ENCODE measurements around the gene KATNAL2. TPM values are rescaled to one million over a fixed set of nuclear protein-coding genes. Genes with fewer than 3 reads are reported as not detected.
"Not testable (repeated sequence)": the region's sequence is repeated elsewhere in the genome, so short reads cannot be mapped to it uniquely, and the experiment has no call there.

KATNAL2 gene
- total RNA-seq, 1 experiment from 2014 or later, result 21.7 TPM

DNA sequence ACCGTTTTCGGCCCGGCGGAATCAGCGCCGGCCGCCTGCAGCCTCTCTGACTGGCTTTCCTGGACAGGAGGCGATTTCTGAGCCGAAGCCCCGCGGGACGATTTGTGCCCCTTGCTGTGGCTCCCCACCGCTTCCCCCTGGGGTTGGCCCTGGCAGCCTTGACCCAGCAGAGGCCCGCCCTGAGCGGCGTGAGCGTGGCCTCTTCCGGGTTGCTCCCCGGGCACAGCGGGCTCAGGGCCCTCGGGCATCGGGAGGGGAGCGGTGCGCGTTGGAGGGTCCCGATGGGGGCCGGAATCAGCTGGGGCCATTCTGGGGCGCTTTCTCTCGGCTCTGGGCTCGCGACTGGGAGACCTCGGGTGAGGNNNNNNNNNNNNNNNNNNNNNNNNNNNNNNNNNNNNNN, 52.1 kb downstream of the KATNAL2 start:
- H3K56ac ChIP-seq (ENCODE audit: insufficient read length, low read depth, low read length); H3K4me2 ChIP-seq (ENCODE audit: insufficient read depth, insufficient read length, low read length); H3K36me3 Mint-ChIP-seq (ENCODE audit: insufficient read depth in 1 of 3, low read depth in 3 of 3); H3K23ac ChIP-seq (ENCODE audit: insufficient read length, low read depth, low read length); H3K4me3 Mint-ChIP-seq; H3K9me3 ChIP-seq (ENCODE audit: control insufficient read depth, low read depth, low read length); H2BK20ac ChIP-seq (ENCODE audit: low read depth, low read length, poor library complexity, severe bottlenecking); H3K79me2 ChIP-seq (ENCODE audit: insufficient read depth, low read length); H3T11ph ChIP-seq (ENCODE audit: low read length); H3K9ac ChIP-seq (ENCODE audit: extremely low read depth, insufficient read length, low read length); H2AK5ac ChIP-seq (ENCODE audit: insufficient read length, low read length); H3K4ac ChIP-seq (ENCODE audit: low read depth, low read length); H3K9me3 Mint-ChIP-seq; DNase-seq; H3K27ac Mint-ChIP-seq; H3K4me1 ChIP-seq (ENCODE audit: insufficient read depth, low read length); H2BK15ac ChIP-seq (ENCODE audit: low read depth, low read length); H4K20me1 ChIP-seq (ENCODE audit: control insufficient read depth, insufficient read depth, insufficient read length); H3K27ac ChIP-seq (ENCODE audit: insufficient read length, low read depth, low read length); H3K27me3 ChIP-seq (ENCODE audit: insufficient read depth, low read length); H2BK120ac ChIP-seq (ENCODE audit: low read depth, low read length, poor library complexity, severe bottlenecking); H4K8ac ChIP-seq (replicated peaks; ENCODE audit: insufficient read length, low read depth, low read length); H2BK5ac ChIP-seq (ENCODE audit: insufficient read length, low read length); H4K5ac ChIP-seq (ENCODE audit: insufficient read length, low read depth, low read length); H3K79me1 ChIP-seq (ENCODE audit: insufficient read depth, low read depth, low read length, poor library complexity, severe bottlenecking); H3K23me2 ChIP-seq (ENCODE audit: insufficient read length, low read depth, low read length, poor library complexity, severe bottlenecking); H3K27me3 Mint-ChIP-seq (ENCODE audit: low read depth); H3K14ac ChIP-seq (ENCODE audit: insufficient read depth, low read length); H2BK12ac ChIP-seq (ENCODE audit: insufficient read length, low read depth, low read length); H3K4me1 Mint-ChIP-seq; H3K18ac ChIP-seq (ENCODE audit: insufficient read length, low read depth, low read length); H2AFZ ChIP-seq (ENCODE audit: low read length); H4K91ac ChIP-seq (ENCODE audit: insufficient read length, low read depth, low read length): not testable (repeated sequence)
- WGBS (ENCODE audit: extremely low coverage, insufficient read length, low lambda C conversion rate), result no CpG with 5 or more reads among the region's 32 CpGs

DNA sequence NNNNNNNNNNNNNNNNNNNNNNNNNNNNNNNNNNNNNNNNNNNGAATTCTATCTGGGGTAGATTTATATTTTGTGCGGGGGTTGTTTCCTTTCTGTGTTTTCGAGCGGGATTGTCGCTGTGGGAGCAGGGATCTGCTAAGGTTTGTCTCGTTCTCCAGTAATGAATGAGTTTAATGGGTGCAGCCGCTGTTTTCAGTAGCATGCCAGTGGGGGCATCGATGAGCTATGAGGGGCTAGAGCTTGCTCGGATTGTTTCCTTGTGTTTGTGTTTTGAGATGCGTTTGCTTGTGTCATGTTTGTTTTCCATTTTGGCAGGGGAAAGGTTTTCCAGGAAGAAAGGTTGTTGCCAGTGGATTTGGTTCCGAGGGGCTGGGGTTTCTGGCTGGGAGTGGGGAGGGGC, 102.5 kb downstream of the KATNAL2 start:
- DNase-seq; H3K18ac ChIP-seq (ENCODE audit: insufficient read length, low read depth, low read length); H4K8ac ChIP-seq (replicated peaks; ENCODE audit: insufficient read length, low read depth, low read length); H2AK5ac ChIP-seq (ENCODE audit: insufficient read length, low read length); H3K23me2 ChIP-seq (ENCODE audit: insufficient read length, low read depth, low read length, poor library complexity, severe bottlenecking); H3K4ac ChIP-seq (ENCODE audit: low read depth, low read length); H3K56ac ChIP-seq (ENCODE audit: insufficient read length, low read depth, low read length); H3K4me3 Mint-ChIP-seq; H3K27me3 Mint-ChIP-seq (ENCODE audit: low read depth); H3K23ac ChIP-seq (ENCODE audit: insufficient read length, low read depth, low read length); H3K27ac ChIP-seq (ENCODE audit: insufficient read length, low read depth, low read length); H3K79me1 ChIP-seq (ENCODE audit: insufficient read depth, low read depth, low read length, poor library complexity, severe bottlenecking); H3K9me3 Mint-ChIP-seq; H2BK15ac ChIP-seq (ENCODE audit: low read depth, low read length); H2BK20ac ChIP-seq (ENCODE audit: low read depth, low read length, poor library complexity, severe bottlenecking); H3K79me2 ChIP-seq (ENCODE audit: insufficient read depth, low read length); H3T11ph ChIP-seq (ENCODE audit: low read length); H2BK5ac ChIP-seq (ENCODE audit: insufficient read length, low read length); H3K27me3 ChIP-seq (ENCODE audit: insufficient read depth, low read length); H2BK12ac ChIP-seq (ENCODE audit: insufficient read length, low read depth, low read length); H4K5ac ChIP-seq (ENCODE audit: insufficient read length, low read depth, low read length); H4K91ac ChIP-seq (ENCODE audit: insufficient read length, low read depth, low read length); H3K9me3 ChIP-seq (ENCODE audit: control insufficient read depth, low read depth, low read length); H3K27ac Mint-ChIP-seq; H2AFZ ChIP-seq (ENCODE audit: low read length); H3K36me3 Mint-ChIP-seq (ENCODE audit: insufficient read depth in 1 of 3, low read depth in 3 of 3); H3K4me1 Mint-ChIP-seq; H3K4me2 ChIP-seq (ENCODE audit: insufficient read depth, insufficient read length, low read length); H3K4me1 ChIP-seq (ENCODE audit: insufficient read depth, low read length); H4K20me1 ChIP-seq (ENCODE audit: control insufficient read depth, insufficient read depth, insufficient read length); H2BK120ac ChIP-seq (ENCODE audit: low read depth, low read length, poor library complexity, severe bottlenecking); H3K9ac ChIP-seq (ENCODE audit: extremely low read depth, insufficient read length, low read length); H3K14ac ChIP-seq (ENCODE audit: insufficient read depth, low read length): not testable (repeated sequence)
- no CpG with 5 or more reads among the region's 10 CpGs for WGBS (ENCODE audit: extremely low coverage, insufficient read length, low lambda C conversion rate)
